ENCODE results near the gene RFWD3. TPM values are rescaled to one million over a fixed set of nuclear protein-coding genes. Genes with fewer than 3 reads are reported as not detected.
"Not testable (repeated sequence)": the region's sequence is repeated elsewhere in the genome, so short reads cannot be mapped to it uniquely, and the experiment has no call there.

RFWD3 gene
- total and polyA plus RNA-seq, 2 donors from 2014 or later, result 5.8 to 26.0 TPM

DNA sequence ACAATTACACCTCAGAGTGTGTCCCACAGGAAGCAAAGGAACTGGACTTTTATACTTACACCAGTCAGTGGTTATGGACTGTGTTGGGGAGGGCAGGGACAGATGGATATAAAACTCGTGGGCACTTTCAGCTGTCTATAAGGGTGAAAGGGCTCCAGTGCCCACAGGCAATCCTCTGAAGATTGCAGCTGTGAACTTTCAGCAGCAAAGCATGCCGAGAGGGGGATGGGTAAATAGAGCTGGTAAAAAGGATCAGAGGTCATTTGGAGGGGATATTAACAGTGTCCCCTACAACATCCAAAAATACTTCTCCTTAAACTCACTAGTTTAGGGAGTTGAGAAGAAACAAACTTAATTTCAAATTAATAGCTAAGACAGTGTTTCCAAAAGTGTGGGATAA lies 13.3 kb upstream of the RFWD3 start:
- H3K9me3 ChIP-seq (ENCODE audit: control insufficient read depth in 2 of 3, insufficient read depth in 1 of 3, low read length in 3 of 3), result no peaks in the 10 kb centered on the region
- TF ChIP-seq, protein P1, sequence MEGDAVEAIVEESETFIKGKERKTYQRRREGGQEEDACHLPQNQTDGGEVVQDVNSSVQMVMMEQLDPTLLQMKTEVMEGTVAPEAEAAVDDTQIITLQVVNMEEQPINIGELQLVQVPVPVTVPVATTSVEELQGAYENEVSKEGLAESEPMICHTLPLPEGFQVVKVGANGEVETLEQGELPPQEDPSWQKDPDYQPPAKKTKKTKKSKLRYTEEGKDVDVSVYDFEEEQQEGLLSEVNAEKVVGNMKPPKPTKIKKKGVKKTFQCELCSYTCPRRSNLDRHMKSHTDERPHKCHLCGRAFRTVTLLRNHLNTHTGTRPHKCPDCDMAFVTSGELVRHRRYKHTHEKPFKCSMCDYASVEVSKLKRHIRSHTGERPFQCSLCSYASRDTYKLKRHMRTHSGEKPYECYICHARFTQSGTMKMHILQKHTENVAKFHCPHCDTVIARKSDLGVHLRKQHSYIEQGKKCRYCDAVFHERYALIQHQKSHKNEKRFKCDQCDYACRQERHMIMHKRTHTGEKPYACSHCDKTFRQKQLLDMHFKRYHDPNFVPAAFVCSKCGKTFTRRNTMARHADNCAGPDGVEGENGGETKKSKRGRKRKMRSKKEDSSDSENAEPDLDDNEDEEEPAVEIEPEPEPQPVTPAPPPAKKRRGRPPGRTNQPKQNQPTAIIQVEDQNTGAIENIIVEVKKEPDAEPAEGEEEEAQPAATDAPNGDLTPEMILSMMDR (IDR thresholded peaks at IDR 0.05; ENCODE audit: borderline replicate concordance, extremely low read depth, insufficient read depth), result no peak
- H3K4me1 ChIP-seq (ENCODE audit: control insufficient read depth in 2 of 3, insufficient read depth in 2 of 3, low read depth in 1 of 3, low read length in 3 of 3), result no peaks in the 10 kb centered on the region
- DNase-seq (peak in 1 of 5 donors; percentile 7), FAIRE-seq (no peak)
- H3K27me3 ChIP-seq (ENCODE audit: control insufficient read depth, insufficient read depth, low read length), result no peaks in the 10 kb centered on the region
- no peaks in the 10 kb centered on the region for H3K36me3 ChIP-seq (ENCODE audit: control insufficient read depth in 2 of 3, insufficient read depth in 3 of 3, low read length in 3 of 3)
- intact Hi-C loops (cut with DNase I), result no loop called here
- no peak overlapping the region for H3K27ac ChIP-seq (ENCODE audit: low read depth in 2 of 2, low read length in 2 of 2)
- H3K4me3 ChIP-seq (ENCODE audit: low read length in 3 of 3), result no peak overlapping the region
- H3K9ac ChIP-seq (ENCODE audit: low read length in 3 of 3), result no peak overlapping the region

DNA sequence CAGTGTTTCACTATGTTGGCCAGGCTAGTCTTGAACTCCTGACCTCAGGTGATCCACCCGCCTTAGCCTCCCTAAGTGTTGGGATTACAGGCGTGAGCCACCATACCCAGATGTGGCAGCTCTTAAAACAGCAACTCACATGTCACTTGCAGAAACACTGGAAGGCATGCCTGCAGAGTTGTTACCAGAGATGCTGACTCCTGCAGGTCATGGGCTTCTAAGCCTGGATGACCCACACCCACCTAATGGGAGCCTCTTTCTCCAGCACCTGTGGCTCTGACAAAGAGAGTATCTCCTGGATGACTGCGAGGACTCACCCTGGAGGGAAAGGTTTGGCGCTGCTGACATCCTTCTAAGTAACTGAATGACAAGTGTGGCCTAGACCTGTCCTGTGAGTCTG lies 11.2 kb upstream of the RFWD3 start:
- Histone ChIP-seq H3K4me3 (ENCODE audit: low read length in 3 of 3) (no peak overlapping the region), H3K36me3 (ENCODE audit: control insufficient read depth in 2 of 3, insufficient read depth in 3 of 3, low read length in 3 of 3) (no peaks in the 10 kb centered on the region), H3K27me3 (ENCODE audit: control insufficient read depth, insufficient read depth, low read length) (no peaks in the 10 kb centered on the region), H3K4me1 (ENCODE audit: control insufficient read depth in 2 of 3, insufficient read depth in 2 of 3, low read depth in 1 of 3, low read length in 3 of 3) (no peaks in the 10 kb centered on the region), H3K27ac (ENCODE audit: low read depth in 2 of 2, low read length in 2 of 2) (no peak overlapping the region), H3K9ac (ENCODE audit: low read length in 3 of 3) (no peak overlapping the region), H3K9me3 (ENCODE audit: control insufficient read depth in 2 of 3, insufficient read depth in 1 of 3, low read length in 3 of 3) (no peaks in the 10 kb centered on the region)
- intact Hi-C loops (cut with DNase I), result no loop called here
- TF ChIP-seq, protein P1 (IDR thresholded peaks at IDR 0.05; ENCODE audit: borderline replicate concordance, extremely low read depth, insufficient read depth), result no peak
- DNase-seq, result no peak
- FAIRE-seq, result no peak

- Histone ChIP-seq H3K4me1 (ENCODE audit: control insufficient read depth in 2 of 3, insufficient read depth in 2 of 3, low read depth in 1 of 3, low read length in 3 of 3) (no peaks in the 10 kb centered on the region), H3K9me3 (ENCODE audit: control insufficient read depth in 2 of 3, insufficient read depth in 1 of 3, low read length in 3 of 3) (no peaks in the 10 kb centered on the region), H3K9ac (ENCODE audit: low read length in 3 of 3) (no peak overlapping the region), H3K4me3 (ENCODE audit: low read length in 3 of 3) (no peak overlapping the region), H3K27me3 (ENCODE audit: control insufficient read depth, insufficient read depth, low read length) (no peaks in the 10 kb centered on the region), H3K27ac (ENCODE audit: low read depth in 2 of 2, low read length in 2 of 2) (no peak overlapping the region), H3K36me3 (ENCODE audit: control insufficient read depth in 2 of 3, insufficient read depth in 3 of 3, low read length in 3 of 3) (no peaks in the 10 kb centered on the region)
- TF ChIP-seq, protein P1 (IDR thresholded peaks at IDR 0.05; ENCODE audit: borderline replicate concordance, extremely low read depth, insufficient read depth), result no peak
- FAIRE-seq (no peak), DNase-seq (no peak)
- intact Hi-C loops (cut with DNase I), result no loop called here
These were observed 7.2 kb upstream of the RFWD3 start for GRCh38 chr16:74673876-74674275.

DNA sequence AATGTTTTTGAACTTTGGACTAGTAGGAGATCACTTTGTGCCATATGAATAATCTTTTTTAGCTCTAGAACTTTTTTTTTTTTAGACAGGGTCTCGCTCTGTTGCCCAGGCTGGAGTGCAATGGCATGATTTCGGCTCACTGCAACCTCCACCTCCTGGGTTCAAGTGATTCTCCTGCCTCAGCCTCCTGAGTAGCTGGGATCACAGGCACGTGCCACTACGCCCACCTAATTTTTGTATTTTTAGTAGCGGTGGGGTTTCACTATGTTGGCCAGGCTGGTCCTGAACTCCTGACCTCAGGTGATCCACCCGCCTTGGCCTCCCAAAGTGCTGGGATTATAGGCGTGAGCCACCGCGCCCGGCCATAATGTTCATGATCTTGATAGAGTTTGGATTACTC lies 2.2 kb upstream of the RFWD3 start:
- not testable (repeated sequence) for FAIRE-seq; H3K4me3 ChIP-seq (ENCODE audit: low read length in 3 of 3); H3K9ac ChIP-seq (ENCODE audit: low read length in 3 of 3)

More for the DNA sequence above, 2.2 kb upstream of the RFWD3 start:
- H3K27ac ChIP-seq (ENCODE audit: low read depth in 2 of 2, low read length in 2 of 2); H3K27me3 ChIP-seq (ENCODE audit: control insufficient read depth, insufficient read depth, low read length); intact Hi-C loops (cut with DNase I); H3K4me1 ChIP-seq (ENCODE audit: control insufficient read depth in 2 of 3, insufficient read depth in 2 of 3, low read depth in 1 of 3, low read length in 3 of 3); DNase-seq; H3K36me3 ChIP-seq (ENCODE audit: control insufficient read depth in 2 of 3, insufficient read depth in 3 of 3, low read length in 3 of 3); H3K9me3 ChIP-seq (ENCODE audit: control insufficient read depth in 2 of 3, insufficient read depth in 1 of 3, low read length in 3 of 3): not testable (repeated sequence)
